MG63 (cell line): ENCODE results near the gene DOCK11. TPM values are rescaled to one million over a fixed set of nuclear protein-coding genes. Genes with fewer than 3 reads are reported as not detected.
"Not testable (repeated sequence)": the region's sequence is repeated elsewhere in the genome, so short reads cannot be mapped to it uniquely, and the experiment has no call there.

Experiments used
- DNase-seq: peaks from one replicate; pipeline ENCODE4 v3.0.0-alpha.2; 2020
- H3K27me3 ChIP-seq: fragments of 250-450 bp; sonication (Bioruptor Pico); 2 replicates; pipeline ENCODE4 v1.5.1; 2020; ENCODE audit warnings: mild to moderate bottlenecking, moderate library complexity
- H3K36me3 ChIP-seq: fragments of 250-450 bp; sonication (Bioruptor Pico); 2 replicates; pipeline ENCODE4 v1.5.1; 2020; ENCODE audit warnings: mild to moderate bottlenecking, moderate library complexity
- H3K4me3 ChIP-seq: fragments of 250-450 bp; sonication (Bioruptor Pico); 2 replicates; pipeline ENCODE4 v1.5.1; 2020; ENCODE audit warnings: mild to moderate bottlenecking, moderate library complexity
- H3K9me3 ChIP-seq: fragments of 250-450 bp; sonication (Bioruptor Pico); 2 replicates; pipeline ENCODE4 v1.5.1; 2020; ENCODE audit warnings: mild to moderate bottlenecking, moderate library complexity
- total RNA-seq: library from RNA; depleted of rRNA; stranded (reverse); fragments of >200 nt; shearing (Covaris generic); gene quantifications from 2 replicates; pipeline ENCODE4 v1.2.3, GENCODE V29; 2014; ENCODE audit warnings: low replicate concordance; rRNA removed

The DOCK11 gene
- total RNA-seq: 4.3 and 6.4 TPM in 2 replicates

DNA sequence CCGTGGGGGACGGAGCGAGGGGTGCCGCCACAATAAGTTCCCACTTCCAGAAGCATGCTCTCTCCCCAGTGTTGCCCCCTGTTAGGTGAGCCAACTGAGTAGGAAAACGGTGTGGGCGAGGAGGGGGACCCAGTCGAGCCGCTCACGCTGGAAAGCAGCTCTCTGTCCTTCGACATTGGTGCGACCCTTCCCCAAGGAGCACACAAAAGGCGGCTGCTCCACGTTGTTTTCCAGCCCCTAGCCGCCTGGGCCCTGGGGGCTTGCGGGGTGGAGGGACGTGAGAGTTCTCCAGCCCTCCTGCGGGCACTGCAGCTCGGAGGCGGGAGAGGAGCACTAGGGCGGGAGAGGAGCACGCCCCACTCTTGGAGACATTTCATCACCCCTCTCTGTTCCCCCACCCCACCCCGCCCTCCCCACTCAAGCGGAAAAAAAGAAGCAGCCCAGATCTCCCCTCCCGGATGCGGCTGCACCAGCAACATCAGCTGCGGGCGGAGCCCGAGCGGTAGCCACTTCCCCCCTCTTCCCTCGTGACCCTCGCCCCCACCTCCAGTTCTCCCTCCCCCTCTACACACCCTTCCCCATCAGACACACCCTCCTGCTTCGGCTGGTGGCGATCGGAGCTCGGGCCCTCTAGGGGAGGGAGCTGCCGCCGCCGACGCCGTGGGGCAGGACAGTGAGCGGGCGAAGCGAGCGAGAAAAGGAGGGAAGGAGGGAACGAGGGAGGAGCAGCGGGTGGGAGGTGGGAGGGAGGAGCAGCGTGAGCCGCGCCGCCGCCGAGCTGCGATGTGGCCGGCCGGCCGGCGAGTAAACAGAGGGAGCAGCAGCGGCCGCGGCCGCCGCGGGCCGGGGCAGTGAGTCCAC, at the start of gene DOCK11:
Gene DOCK11, plus strand, starts transcription at position 755 of the 861 bp plus-strand sequence. CDS start 157 bp downstream, outside the sequence.
- no peaks in the 10 kb centered on the region for H3K27me3 ChIP-seq
- H3K9me3 ChIP-seq: no peaks in the 10 kb centered on the region
- peak; percentile 72 for DNase-seq
- H3K36me3 ChIP-seq: no peaks in the 10 kb centered on the region
- peak within 1 kb of the TSS; percentile 55 for H3K4me3 ChIP-seq

DNA sequence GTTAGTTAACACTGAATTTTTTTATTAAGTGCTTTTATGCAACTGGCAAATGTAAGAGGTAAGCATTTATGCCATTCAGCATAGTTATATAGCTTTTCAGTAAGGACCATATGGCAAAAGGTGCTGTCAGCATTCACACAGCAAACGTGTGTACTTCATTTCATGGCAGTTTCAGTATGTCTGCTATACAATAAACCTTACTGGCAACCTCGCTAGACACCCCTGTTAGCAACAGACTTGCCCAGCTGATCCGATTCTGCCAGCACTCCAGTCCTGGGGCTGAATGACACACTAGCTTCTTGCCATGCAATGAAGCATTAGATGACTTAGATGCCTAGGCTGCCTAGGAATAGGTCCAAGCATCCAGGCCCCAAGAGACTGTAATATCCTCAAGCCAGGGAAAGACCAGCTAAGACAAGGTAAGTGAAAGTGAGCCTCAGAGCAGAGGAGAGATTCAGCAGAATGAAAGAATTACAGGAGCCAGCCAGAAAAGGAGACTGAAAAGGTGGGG, 47.3 kb upstream of the DOCK11 start:
- no peak for DNase-seq
- Histone ChIP-seq H3K36me3 (no peaks in the 10 kb centered on the region), H3K4me3 (no peak overlapping the region), H3K9me3 (no peaks in the 10 kb centered on the region), H3K27me3 (no peaks in the 10 kb centered on the region)

DNA sequence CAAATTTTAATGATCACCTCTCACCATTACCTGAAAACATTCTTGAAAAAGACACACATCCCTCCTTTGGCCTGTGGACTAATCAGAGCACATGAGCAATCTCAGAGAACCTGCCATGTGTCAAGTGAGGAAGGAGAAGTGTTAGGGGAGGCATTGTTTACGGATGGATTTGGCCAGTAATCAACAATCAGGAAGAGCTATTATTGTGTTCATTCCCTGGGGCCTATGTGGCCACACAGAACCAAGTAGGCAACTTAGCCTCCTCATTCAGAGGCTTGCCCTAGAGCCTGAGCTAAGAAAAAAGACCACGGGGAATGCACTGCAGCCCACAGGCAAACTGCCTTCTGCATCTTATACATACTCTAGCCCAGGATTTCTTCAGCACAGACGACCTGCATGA, 40.6 kb upstream of the DOCK11 start:
- Histone ChIP-seq H3K27me3 (no peaks in the 10 kb centered on the region), H3K4me3 (no peak overlapping the region), H3K9me3 (no peaks in the 10 kb centered on the region), H3K36me3 (no peaks in the 10 kb centered on the region)
- no peak for DNase-seq

DNA sequence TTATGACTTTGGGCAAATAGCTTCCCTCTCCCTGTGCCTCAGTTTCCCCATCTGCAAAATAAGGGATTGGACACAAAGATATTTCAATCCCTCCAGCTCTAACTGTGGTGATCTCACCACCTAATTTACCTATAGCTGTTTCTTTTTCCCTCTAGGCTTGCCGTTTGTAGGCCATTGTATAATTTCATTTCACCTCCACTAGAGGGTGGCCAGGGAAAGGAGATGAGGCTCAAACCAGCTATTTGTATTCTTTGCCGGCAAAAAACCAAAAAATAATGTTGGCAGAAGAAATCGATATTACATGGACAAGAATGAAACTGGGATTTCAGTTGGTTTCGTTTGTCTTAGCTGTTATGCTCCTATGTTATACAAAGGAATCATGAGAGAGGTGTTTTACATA, 36.1 kb upstream of the DOCK11 start:
- Histone ChIP-seq H3K9me3 (no peaks in the 10 kb centered on the region), H3K4me3 (no peak overlapping the region), H3K36me3 (no peaks in the 10 kb centered on the region), H3K27me3 (no peaks in the 10 kb centered on the region)
- DNase-seq: no peak

DNA sequence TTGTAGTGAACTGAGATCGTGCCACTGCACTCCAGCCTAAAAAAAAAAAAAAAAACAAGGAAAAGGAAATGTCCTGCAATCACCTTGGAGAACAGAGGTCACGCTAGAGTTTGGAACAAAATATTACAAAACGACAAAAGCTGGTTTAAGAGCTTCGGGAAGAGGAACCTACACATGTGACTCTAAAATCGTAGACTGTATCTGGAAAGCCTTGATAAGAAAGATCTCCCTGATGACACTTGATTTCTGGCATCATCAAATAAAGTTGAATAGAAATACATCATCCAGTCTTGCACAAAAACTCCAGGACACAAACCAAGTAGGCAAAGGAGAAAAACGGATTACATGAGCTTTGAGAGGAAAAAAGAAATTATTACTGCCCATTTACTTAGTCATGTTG, 31.1 kb upstream of the DOCK11 start:
- Histone ChIP-seq H3K4me3 (no peak overlapping the region), H3K36me3 (no peaks in the 10 kb centered on the region), H3K27me3 (no peaks in the 10 kb centered on the region), H3K9me3 (no peaks in the 10 kb centered on the region)
- DNase-seq: no peak

DNA sequence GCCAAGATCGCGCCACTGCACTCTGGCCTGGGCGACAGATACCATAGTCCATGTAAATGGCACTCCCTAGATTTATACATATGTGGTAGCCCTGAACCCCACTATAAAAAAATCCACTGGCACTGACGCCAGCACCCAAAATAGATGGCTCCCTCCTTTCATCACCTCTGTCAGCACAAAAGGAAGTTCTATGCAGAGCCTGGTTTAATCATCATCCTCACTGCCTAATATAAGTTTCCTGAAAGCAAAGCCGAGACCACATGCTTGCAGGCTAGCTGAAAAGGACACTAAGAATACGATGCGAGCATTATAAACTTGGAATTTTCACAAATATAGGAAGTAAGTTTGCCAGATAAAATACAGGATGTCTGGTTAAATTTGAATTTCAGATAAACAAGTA, 27.5 kb upstream of the DOCK11 start:
- Histone ChIP-seq H3K4me3 (no peak overlapping the region), H3K9me3 (no peaks in the 10 kb centered on the region), H3K36me3 (no peaks in the 10 kb centered on the region), H3K27me3 (no peaks in the 10 kb centered on the region)
- DNase-seq: no peak

DNA sequence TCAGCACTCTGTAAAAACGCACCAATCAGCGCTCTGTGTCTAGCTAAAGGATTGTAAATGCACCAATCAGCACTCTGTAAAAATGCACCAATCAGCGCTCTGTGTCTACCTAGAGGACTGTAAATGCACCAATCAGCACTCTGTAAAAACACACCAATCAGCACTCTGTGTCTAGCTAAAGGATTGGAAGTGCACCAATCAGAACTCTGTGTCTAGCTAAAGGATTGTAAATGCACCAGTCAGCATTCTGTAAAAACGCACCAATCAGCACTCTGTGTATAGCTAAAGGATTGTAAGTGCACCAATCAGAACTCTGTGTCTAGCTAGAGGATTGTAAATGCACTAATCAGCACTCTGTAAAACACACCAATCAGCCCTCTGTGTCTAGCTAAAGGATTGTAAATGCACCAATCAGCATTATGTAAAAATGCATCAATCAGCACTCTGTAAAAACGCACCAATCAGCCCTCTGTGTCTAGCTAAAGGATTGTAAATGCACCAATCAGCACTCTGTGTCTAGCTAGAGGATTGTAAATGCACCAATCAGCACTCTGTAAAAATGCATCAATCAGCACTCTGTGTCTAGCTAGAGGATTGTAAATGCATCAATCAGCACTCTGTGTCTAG, 24.8 kb upstream of the DOCK11 start:
- DNase-seq, H3K36me3 ChIP-seq, H3K4me3 ChIP-seq, H3K9me3 ChIP-seq, H3K27me3 ChIP-seq: not testable (repeated sequence)

DNA sequence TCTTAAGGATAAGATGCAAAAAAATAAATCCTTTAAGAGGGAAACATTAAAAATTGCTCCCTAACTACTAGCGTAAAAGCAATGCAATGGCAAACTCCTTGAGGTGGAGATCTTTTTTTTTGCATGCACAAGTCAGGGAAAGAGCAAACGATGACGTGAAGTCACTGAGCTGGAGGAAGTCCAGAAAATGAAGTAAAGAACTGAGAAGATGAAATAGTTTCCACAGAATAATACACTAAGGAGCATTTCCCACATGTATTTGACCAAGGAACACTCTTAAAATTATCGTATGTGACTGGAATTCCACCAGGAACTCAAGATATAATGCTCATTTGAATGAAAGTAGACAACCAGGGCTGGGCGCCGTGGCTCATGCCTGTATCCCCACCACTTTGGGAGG, 21.0 kb upstream of the DOCK11 start:
- Histone ChIP-seq H3K27me3 (no peaks in the 10 kb centered on the region), H3K36me3 (no peaks in the 10 kb centered on the region), H3K9me3 (no peaks in the 10 kb centered on the region), H3K4me3 (no peak overlapping the region)
- no peak for DNase-seq

DNA sequence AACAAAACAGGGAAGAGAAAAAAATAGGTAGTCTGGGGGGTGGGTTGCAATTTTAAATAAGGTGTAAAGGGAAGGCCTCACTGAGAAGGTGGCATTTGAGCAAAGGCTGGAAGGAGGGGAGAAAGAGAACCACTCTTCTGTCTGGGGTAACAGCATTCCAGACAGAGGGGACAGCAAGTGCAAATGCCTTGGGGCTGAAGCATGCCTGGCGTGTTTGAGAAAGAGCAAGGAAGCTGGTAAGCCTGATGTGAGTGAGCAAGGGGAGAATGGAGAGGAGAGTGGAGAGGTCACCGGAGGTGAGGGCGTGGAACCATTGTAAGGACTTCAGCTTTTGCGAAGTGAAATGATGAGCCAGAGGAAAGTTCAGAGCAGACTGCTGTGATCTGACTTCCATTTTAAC, 19.7 kb upstream of the DOCK11 start:
- DNase-seq: no peak
- Histone ChIP-seq H3K9me3 (no peaks in the 10 kb centered on the region), H3K27me3 (no peaks in the 10 kb centered on the region), H3K36me3 (no peaks in the 10 kb centered on the region), H3K4me3 (no peak overlapping the region)

DNA sequence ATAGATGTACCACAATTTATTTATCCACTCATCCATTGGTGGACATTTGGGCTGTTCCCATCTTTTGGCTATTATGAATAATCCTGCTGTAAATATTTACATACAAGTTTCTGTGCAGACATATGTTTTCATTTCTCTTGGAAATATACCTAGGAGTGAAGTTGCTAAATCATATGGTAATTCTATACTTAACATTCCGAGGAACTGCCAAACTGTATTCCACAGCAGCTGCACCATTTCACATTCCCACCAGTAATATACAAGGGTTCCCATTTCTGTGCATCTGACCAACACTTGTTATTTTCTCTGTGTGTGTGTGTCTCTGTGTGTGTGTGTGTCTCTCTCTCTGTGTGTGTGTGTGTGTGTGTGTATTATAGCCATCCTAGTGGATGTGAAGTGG, 15.4 kb upstream of the DOCK11 start:
- Histone ChIP-seq H3K27me3 (no peaks in the 10 kb centered on the region), H3K9me3 (no peaks in the 10 kb centered on the region), H3K36me3 (no peaks in the 10 kb centered on the region), H3K4me3 (no peak overlapping the region)
- DNase-seq: no peak

DNA sequence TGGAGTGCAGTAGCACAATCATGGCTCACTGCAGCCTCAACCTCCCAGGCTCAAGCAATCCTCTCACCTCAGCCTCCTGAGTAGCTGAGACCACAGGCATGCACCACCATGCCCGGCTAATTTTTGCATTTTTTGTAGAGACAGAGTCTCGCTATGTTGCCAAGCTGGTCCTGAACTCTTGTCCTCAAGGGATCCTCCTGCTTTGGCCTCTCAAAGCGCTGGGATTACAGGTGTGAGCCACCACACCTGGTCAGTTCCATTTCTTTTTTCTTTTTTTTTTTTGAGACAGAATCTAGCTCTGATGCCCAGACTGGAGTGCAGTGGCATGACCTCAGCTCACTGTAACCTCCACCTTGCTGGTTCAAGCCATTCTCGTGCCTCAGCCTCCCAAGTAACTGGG, 13.2 kb upstream of the DOCK11 start:
- not testable (repeated sequence) for H3K36me3 ChIP-seq, H3K27me3 ChIP-seq, H3K4me3 ChIP-seq, DNase-seq, H3K9me3 ChIP-seq

DNA sequence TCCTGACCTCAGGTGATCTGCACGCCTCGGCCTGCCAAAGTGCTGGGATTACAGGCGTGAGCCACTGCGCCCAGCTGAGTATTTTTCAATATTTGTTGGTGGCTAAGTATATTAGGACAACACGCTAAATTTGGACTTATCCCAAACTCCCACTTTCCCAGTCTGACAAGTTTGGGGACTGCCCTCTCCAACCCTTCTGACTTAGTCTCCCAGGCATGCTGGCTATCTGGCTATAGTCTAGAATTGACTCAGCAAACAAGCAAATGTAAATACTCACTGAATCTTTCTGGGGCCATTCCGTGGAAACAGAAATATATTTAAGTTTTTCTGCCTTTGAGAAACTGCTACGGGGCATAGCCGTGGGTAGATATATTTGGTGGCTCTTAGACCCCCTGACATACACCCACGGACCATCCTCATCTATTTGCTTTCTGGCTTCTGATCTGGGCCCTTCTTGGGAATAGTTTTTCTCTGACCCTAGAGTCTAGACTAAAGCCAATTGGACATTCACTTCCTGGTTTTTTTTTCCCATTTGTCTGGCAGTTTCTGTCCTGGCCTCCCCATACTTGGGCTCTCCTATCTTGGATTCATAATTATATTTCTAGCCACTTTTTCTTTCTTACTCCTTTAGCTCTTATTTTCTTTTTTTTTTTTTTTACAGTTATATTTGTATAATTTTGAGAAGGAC, 11.3 kb upstream of the DOCK11 start:
- no peaks in the 10 kb centered on the region for H3K36me3 ChIP-seq
- no peak overlapping the region for H3K4me3 ChIP-seq
- no peaks in the 10 kb centered on the region for H3K9me3 ChIP-seq
- DNase-seq: no peak
- no peaks in the 10 kb centered on the region for H3K27me3 ChIP-seq

DNA sequence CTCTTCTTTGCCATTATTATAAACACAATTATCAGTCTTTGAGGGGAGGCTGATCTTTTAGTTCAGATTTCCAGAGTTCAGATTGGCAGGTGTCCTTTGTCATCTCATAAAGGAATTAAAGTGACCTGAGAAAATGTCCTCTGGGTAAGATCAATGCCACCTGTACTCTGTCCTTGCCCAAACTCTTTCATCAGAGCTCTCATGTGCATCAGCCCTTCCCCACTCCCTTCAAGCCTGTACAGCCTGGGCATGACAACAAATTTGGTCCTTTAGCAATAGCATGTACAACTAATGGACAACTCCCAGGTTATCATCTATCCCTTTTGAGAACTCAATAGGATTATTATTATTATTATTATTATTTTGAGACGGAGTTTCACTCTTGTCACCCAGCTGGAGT, 8.9 kb upstream of the DOCK11 start:
- H3K4me3 ChIP-seq, H3K27me3 ChIP-seq, H3K9me3 ChIP-seq, DNase-seq, H3K36me3 ChIP-seq: not testable (repeated sequence)

DNA sequence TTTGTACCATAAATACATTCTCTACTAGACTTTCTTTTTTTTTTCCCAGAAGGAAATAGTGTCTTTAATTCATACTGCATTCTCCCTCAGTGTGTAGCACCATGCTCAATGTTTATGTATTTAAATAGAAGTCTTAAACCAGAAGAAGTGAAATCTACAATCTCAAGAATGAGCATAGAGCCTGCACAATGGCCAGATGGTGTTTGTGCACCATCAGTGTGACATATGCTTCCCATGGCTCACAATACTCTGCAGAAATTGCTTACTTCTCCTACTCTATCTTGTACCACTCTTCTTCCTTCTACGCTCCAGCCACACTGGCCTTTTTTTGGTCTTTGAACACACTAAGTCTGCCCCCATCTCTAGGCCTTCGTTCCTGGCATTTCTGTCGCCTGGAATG, 2.6 kb upstream of the DOCK11 start:
- no peak overlapping the region for H3K4me3 ChIP-seq
- no peaks in the 10 kb centered on the region for H3K9me3 ChIP-seq
- no peaks in the 10 kb centered on the region for H3K36me3 ChIP-seq
- no peak for DNase-seq
- H3K27me3 ChIP-seq: no peaks in the 10 kb centered on the region

DNA sequence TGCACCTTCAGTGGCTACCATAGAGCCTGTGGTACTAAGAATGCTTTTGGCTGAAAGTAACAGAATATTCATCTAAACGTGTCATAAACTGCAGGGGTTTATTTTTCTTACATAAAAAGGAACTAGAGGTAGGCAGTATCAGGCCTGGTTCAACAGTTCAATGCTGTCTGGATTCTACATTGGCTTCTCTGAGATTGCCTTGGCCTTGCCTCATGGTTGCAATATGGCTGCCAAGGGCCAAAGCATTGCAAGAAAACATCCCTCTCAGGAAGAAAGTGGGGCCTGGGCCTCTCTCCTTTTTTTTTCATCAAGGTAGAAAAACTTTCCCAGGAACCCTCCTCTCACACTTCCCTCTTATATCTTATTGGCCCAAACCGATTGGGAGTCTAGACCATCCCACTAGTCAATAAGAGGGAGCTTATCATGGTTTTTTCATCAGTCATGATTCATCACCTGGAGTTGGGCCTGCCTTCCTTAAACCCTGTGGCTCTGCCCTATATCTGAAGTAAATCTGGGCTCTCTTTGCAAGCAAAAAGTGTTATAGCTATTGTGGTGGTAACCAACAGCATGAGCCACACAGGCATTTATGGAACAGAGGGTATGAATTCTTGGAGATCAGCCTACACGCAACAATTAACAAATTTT, 1.8 kb upstream of the DOCK11 start:
- no peak for DNase-seq
- H3K9me3 ChIP-seq: no peaks in the 10 kb centered on the region
- H3K4me3 ChIP-seq: no peak overlapping the region
- H3K27me3 ChIP-seq: no peaks in the 10 kb centered on the region
- no peaks in the 10 kb centered on the region for H3K36me3 ChIP-seq

DNA sequence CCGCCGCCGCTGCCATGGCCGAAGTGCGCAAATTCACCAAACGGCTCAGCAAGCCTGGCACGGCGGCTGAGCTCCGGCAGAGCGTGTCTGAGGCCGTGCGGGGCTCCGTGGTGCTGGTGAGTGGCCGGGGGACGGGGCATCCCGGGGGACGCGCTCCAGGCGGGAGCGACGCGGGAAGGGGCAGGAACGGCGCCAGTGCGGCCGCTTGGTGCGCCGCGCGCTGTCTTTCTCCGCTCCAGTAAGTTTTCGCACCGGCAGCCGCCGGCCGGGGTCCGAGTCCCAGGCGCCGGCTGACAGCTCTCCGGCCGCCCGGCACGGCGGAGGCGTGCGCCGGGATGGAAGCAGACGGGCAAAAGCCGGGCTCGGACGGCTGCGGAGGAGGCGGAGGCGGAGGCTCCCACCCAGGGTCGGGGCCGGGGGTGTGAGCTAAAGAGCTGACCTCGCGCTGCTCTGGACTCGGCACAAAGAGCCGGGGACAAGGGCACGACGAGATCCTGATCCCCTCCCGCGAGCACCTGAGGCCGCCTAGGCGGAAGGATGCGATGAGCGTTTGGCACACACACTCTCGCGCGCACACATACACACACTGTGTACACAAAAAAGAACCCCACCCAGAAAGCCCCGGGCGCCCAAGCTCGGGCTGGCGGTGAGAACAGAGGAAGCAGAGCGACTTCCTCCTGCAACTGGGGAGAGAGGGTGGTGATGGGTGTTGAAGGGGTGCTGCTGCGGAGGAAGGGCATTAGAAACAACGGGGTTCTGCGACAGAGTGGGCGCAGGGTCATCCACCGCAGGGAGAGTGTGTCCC, 545 bp downstream of the DOCK11 start:
- Histone ChIP-seq H3K4me3 (peak overlapping the region; percentile 55), H3K27me3 (no peaks in the 10 kb centered on the region), H3K36me3 (no peaks in the 10 kb centered on the region), H3K9me3 (no peaks in the 10 kb centered on the region)
- DNase-seq: peak; percentile 28
